NCI-H510A treated with DMSO at 0.1 percent for 48 hours (cell line): Measurements from ENCODE around the gene THAP5.

Experiments
- DNase-seq: peaks from one replicate; lab custom pipeline; 2025; lab: John Stamatoyannopoulos, UW

THAP5 gene

GRCh38 chr7:108569381-108570145 is at the start of gene THAP5, which contains the start of gene DNAJB9:
THAP5 (minus strand) TSS chr7:108569706; CDS start chr7:108569569, 137 bp downstream.
DNAJB9 (plus strand) TSS chr7:108569874; CDS start chr7:108571727, 1,853 bp downstream.
- peak; percentile 85 for DNase-seq

GRCh38 chr7:108618056-108618455 is 48.5 kb upstream of the THAP5 start:
- peak; percentile 44 for DNase-seq

GRCh38 chr7:108614896-108615295 is 45.4 kb upstream of the THAP5 start:
- no peak for DNase-seq

GRCh38 chr7:108613949-108614381 is 44.5 kb upstream of the THAP5 start:
- no peak for DNase-seq

- DNase-seq, result peak; percentile 58
Measured at GRCh38 chr7:108613147-108613948, 43.8 kb upstream of the THAP5 start.

GRCh38 chr7:108611268-108611667 is 41.8 kb upstream of the THAP5 start:
- DNase-seq, result no peak

- DNase-seq, result no peak
Measured at GRCh38 chr7:108609643-108610042, 40.1 kb upstream of the THAP5 start.

- no peak for DNase-seq
Measured at GRCh38 chr7:108605559-108606201, 36.2 kb upstream of the THAP5 start.

GRCh38 chr7:108604307-108605077 is 35.0 kb upstream of the THAP5 start:
- no peak for DNase-seq

- no peak for DNase-seq
Measured at GRCh38 chr7:108603656-108604306, 34.3 kb upstream of the THAP5 start.

- no peak for DNase-seq
Measured at GRCh38 chr7:108600399-108600798, 30.9 kb upstream of the THAP5 start.

GRCh38 chr7:108598914-108599580 is 29.5 kb upstream of the THAP5 start:
- no peak for DNase-seq

- peak; percentile 46 for DNase-seq
Measured at GRCh38 chr7:108598153-108598552, 28.6 kb upstream of the THAP5 start.

- no peak for DNase-seq
Measured at GRCh38 chr7:108596560-108596959, 27.1 kb upstream of the THAP5 start.

- peak; percentile 7 for DNase-seq
Measured at GRCh38 chr7:108592646-108593201, 23.2 kb upstream of the THAP5 start.

- no peak for DNase-seq
Measured at GRCh38 chr7:108590606-108591005, 21.1 kb upstream of the THAP5 start.

- no peak for DNase-seq
Measured at GRCh38 chr7:108589874-108590273, 20.4 kb upstream of the THAP5 start.

- DNase-seq, result no peak
Measured at GRCh38 chr7:108589199-108589598, 19.7 kb upstream of the THAP5 start.

- no peak for DNase-seq
Measured at GRCh38 chr7:108586274-108586710, 16.8 kb upstream of the THAP5 start.

GRCh38 chr7:108585843-108586242 is 16.3 kb upstream of the THAP5 start:
- DNase-seq, result no peak
